Measurements from ENCODE around the gene ARL15. TPM values are rescaled to one million over a fixed set of nuclear protein-coding genes. Genes with fewer than 3 reads are reported as not detected.

Gene ARL15
- total and polyA plus RNA-seq, 9 of the 15 experiments (the other 6 are each of a cell fraction or from before 2014, with no cell fraction given): 18.5 to 80.4 (median 57.0) TPM

GRCh38 chr5:54291498-54291897 is 18.9 kb downstream of the ARL15 start:
- no peak for TF ChIP-seq NFATC3 (IDR thresholded peaks at IDR 0.05)
- TF ChIP-seq XRCC5 (IDR thresholded peaks at IDR 0.05; ENCODE audit: low read depth, low read length): no peak
- no peak for TF ChIP-seq ARNT (IDR thresholded peaks at IDR 0.05)
- no peak for TF ChIP-seq SAFB2 (IDR thresholded peaks at IDR 0.05; ENCODE audit: borderline replicate concordance, low read depth, low read length, severe bottlenecking)
- TF ChIP-seq ZKSCAN8 (CRISPR knock-in tag; IDR thresholded peaks at IDR 0.05): no peak
- TF ChIP-seq ZFP30 (CRISPR knock-in tag; IDR thresholded peaks at IDR 0.05; ENCODE audit: borderline replicate concordance): no peak
- no peak for TF ChIP-seq ELK1 (CRISPR knock-in tag; IDR thresholded peaks at IDR 0.05)
- TF ChIP-seq GTF2F1 (IDR thresholded peaks at IDR 0.05; ENCODE audit: low read depth, low read length): no peak
- TF ChIP-seq STAT5A (IDR thresholded peaks at IDR 0.05; ENCODE audit: borderline replicate concordance, low read length): no peak
- TF ChIP-seq POLR3A (IDR thresholded peaks at IDR 0.05; ENCODE audit: borderline replicate concordance, extremely low read depth, insufficient read depth, insufficient read length): no peak
- no peak for TF ChIP-seq NFE2L1 (tag; IDR thresholded peaks at IDR 0.05; ENCODE audit: borderline replicate concordance, low read depth)
- no peak for TF ChIP-seq SIN3A (IDR thresholded peaks at IDR 0.05; ENCODE audit: borderline replicate concordance in 2 of 2, control insufficient read depth in 1 of 2, low read depth in 2 of 2, low read length in 2 of 2)
- Histone ChIP-seq H3K4me1 (replicated peaks in 1 of 2; ENCODE audit: control insufficient read depth in 2 of 2, insufficient read depth in 2 of 2, low read length in 2 of 2) (peaks cover 7 to 38% of the 10 kb centered on the region in 2 experiments; a peak in 4 of 5 replicates), H3K9me1 (ENCODE audit: control insufficient read depth, insufficient read depth, low read length) (no peaks in the 10 kb centered on the region), H3K79me2 (ENCODE audit: control insufficient read depth, insufficient read depth, low read length) (peaks cover 100% of the 10 kb centered on the region), H4K20me1 (replicated peaks; ENCODE audit: control insufficient read depth, insufficient read depth, low read length) (peaks cover 17% of the 10 kb centered on the region; the same call in 1 of the 2 replicates), H3K27me3 (ENCODE audit: control insufficient read depth in 2 of 2, insufficient read depth in 2 of 2, low read length in 2 of 2) (no peaks in the 10 kb centered on the region), H3K4me2 (ENCODE audit: insufficient read depth, low read length) (no peak overlapping the region), H3K9ac (ENCODE audit: insufficient read depth in 1 of 2, low read depth in 2 of 2, low read length in 2 of 2) (no peak overlapping the region), H3K4me3 (no peak overlapping the region), H3K36me3 (ENCODE audit: control insufficient read depth, insufficient read depth, low read length) (peaks cover 6% of the 10 kb centered on the region; the same call in 1 of the 3 replicates), H2AFZ (ENCODE audit: low read depth, low read length) (no peak overlapping the region), H3K27ac (ENCODE audit: extremely low read depth, low read depth, low read length) (no peak overlapping the region), H3K9me3 (replicated peaks; ENCODE audit: control insufficient read depth, insufficient read depth, low read depth, low read length) (no peaks in the 10 kb centered on the region)
- in situ Hi-C loops (cut with MboI): no loop called here
- DNase-seq (ENCODE audit: extremely low read depth in 1 of 4, low spot score in 3 of 4): no peak
- no peak for FAIRE-seq
- no peak for ATAC-seq
- ChIA-PET POLR2A (interaction anchor here (6.9 kb wide), 1 partner anchor 20 kb away, joined by 58 read pairs; the partner anchor contains the start of gene ARL15), CTCF (ENCODE audit: low intra/inter-chr PET ratio) (no interaction called here)
- intact Hi-C loops (cut with micrococcal nuclease): no loop called here
- no TSS peak for BruUV-seq (replicated peaks)
- 92% methylated on average over 3 of the region's 3 CpGs for WGBS (ENCODE audit: insufficient coverage, low coverage, missing lambda C conversion rate)

Data from K562 (cell line).